Stimulated activated naive CD4-positive, alpha-beta T cell treated with Interleukin-2 at 50 U/mL for 16 hours (primary cell): Measurements from ENCODE around the gene AKT1S1.
A peak's percentile ranks its signal among the peaks of the same experiment; 100 is the strongest.

Source experiments
- DNase-seq: peaks from one replicate; lab custom pipeline; 2025; lab: John Stamatoyannopoulos, UW

AKT1S1 gene

GRCh38 chr19:49854378-49855263 is 22.5 kb downstream of the AKT1S1 start:
- DNase-seq = no peak

- no peak for DNase-seq
These were observed 23.2 kb downstream of the AKT1S1 start for GRCh38 chr19:49853852-49854377.

- DNase-seq = no peak
These were observed 24.5 kb downstream of the AKT1S1 start for GRCh38 chr19:49852631-49853126.

- peak; percentile 37 for DNase-seq
These were observed 25.5 kb downstream of the AKT1S1 start for GRCh38 chr19:49851456-49852259.

- DNase-seq = peak; percentile 85
These were observed 26.4 kb downstream of the AKT1S1 start, which contains the start of gene PTOV1 for GRCh38 chr19:49850487-49851342. Gene PTOV1 (plus strand): TSS chr19:49851159.

GRCh38 chr19:49850221-49850486 is 27.0 kb downstream of the AKT1S1 start:
- no peak for DNase-seq

GRCh38 chr19:49849433-49850220 is 27.5 kb downstream of the AKT1S1 start:
- DNase-seq = no peak

- DNase-seq = no peak
These were observed 28.2 kb downstream of the AKT1S1 start for GRCh38 chr19:49848938-49849337.

GRCh38 chr19:49847731-49848696 is 29.1 kb downstream of the AKT1S1 start:
- DNase-seq = no peak

GRCh38 chr19:49846408-49846807 is 30.7 kb downstream of the AKT1S1 start:
- no peak for DNase-seq

GRCh38 chr19:49845414-49845813 is 31.7 kb downstream of the AKT1S1 start:
- DNase-seq = no peak

GRCh38 chr19:49844138-49845095 is 32.7 kb downstream of the AKT1S1 start:
- no peak for DNase-seq

GRCh38 chr19:49843265-49843664 is 33.9 kb downstream of the AKT1S1 start:
- DNase-seq = no peak

- no peak for DNase-seq
These were observed 36.4 kb downstream of the AKT1S1 start for GRCh38 chr19:49840736-49841249.

- DNase-seq = no peak
These were observed 36.8 kb downstream of the AKT1S1 start for GRCh38 chr19:49840321-49840720.

GRCh38 chr19:49839713-49840112 is 37.4 kb downstream of the AKT1S1 start:
- no peak for DNase-seq

GRCh38 chr19:49838885-49839588 is 38.1 kb downstream of the AKT1S1 start:
- no peak for DNase-seq

- no peak for DNase-seq
These were observed 39.7 kb downstream of the AKT1S1 start for GRCh38 chr19:49837425-49837824.
